ENCODE measurements around the gene ZSCAN21.

DNA sequence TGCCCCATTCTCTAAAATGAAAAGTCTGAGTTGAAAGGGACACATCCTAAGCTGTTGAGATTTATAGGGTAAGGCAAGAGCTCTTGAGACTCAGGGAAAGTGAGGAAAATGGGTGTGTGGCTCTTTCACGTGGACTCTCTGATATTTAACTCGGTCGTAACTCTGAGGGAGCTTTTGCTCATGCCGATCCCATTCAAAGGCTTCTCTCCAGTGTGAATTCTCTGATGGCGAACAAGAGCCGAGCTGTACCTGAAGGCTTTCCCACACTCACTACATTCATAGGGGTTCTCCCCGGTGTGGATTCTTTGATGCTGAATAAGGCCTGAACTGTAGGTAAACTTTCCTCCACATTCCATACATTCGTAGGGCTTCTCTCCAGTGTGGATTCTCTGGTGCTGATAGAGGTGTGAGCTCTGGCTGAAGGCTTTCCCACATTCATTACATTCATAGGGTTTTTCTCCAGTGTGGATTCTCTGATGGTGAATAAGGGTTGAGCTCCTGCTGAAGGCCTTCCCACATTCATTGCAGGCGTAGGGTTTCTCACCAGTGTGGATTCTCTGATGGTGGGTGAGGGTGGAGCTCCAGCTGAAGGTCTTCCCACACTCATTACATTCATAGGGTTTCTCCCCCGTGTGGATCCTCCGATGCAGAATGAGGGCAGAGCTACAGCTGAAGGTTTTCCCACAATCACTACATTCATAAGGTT lies 21.6 kb downstream of the ZSCAN21 start:
- TF ChIP-seq, protein P1, sequence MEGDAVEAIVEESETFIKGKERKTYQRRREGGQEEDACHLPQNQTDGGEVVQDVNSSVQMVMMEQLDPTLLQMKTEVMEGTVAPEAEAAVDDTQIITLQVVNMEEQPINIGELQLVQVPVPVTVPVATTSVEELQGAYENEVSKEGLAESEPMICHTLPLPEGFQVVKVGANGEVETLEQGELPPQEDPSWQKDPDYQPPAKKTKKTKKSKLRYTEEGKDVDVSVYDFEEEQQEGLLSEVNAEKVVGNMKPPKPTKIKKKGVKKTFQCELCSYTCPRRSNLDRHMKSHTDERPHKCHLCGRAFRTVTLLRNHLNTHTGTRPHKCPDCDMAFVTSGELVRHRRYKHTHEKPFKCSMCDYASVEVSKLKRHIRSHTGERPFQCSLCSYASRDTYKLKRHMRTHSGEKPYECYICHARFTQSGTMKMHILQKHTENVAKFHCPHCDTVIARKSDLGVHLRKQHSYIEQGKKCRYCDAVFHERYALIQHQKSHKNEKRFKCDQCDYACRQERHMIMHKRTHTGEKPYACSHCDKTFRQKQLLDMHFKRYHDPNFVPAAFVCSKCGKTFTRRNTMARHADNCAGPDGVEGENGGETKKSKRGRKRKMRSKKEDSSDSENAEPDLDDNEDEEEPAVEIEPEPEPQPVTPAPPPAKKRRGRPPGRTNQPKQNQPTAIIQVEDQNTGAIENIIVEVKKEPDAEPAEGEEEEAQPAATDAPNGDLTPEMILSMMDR (IDR thresholded peaks at IDR 0.05): no peak
- TF ChIP-seq POLR2A (IDR thresholded peaks at IDR 0.05): no peak

Measured in heart left ventricle (tissue), 13 donors.